A549 (cell line): ENCODE data around the gene HSPB9. TPM values are rescaled to one million over a fixed set of nuclear protein-coding genes. Genes with fewer than 3 reads are reported as not detected.

ENCODE experiments used
- ATAC-seq, 2 experiments: fragments of 200-7000 bp in 1 of 2; fragments of >200 bp in 1 of 2; cut with Nextera tagmentation in 1 of 2; cut with Tn5 transposase in 1 of 2; 3 replicates each; pipeline versions ENCODE4 v1.8.0 to v1.9.1; 2018 to 2020; ENCODE audit warnings: mild to moderate bottlenecking in 1 of 2, moderate library complexity in 1 of 2
- CTCF ChIA-PET: fragments of 300-600 bp; sonication (Branson Sonifier 250); formaldehyde crosslinking; extraction: SDS; loops from one replicate; lab custom pipeline; 2021; ENCODE audit warnings: antibody characterized with exemption, inconsistent platforms; lab: Yijun Ruan, JAX
- POLR2A ChIA-PET: fragments of 350-600 bp; formaldehyde crosslinking; extraction: SDS; loops from one replicate; lab custom pipeline; 2021; ENCODE audit warnings: antibody characterized with exemption, inconsistent platforms; lab: Yijun Ruan, JAX
- DNase-seq, 2 experiments: peaks; one replicate each; pipeline versions ENCODE4 v3.0.0 to v3.0.0-alpha.2; 2011 to 2016; ENCODE audit warnings: low read depth in 1 of 2, low spot score in 1 of 2
- FAIRE-seq: peaks from 2 replicates; lab custom pipeline; 2011; peaks lifted over from hg19 to GRCh38; lab: Jason Lieb, UNC
- H3K27ac ChIP-seq, 2 experiments: fragments of >200 bp; sonication (Bioruptor Twin); formaldehyde crosslinking; 3 replicates each; pipeline ENCODE4 v1.5.1; 2016 to 2017
- H3K4me1 ChIP-seq: fragments of >200 bp; sonication (Bioruptor Twin); formaldehyde crosslinking; 3 replicates; pipeline ENCODE4 v1.6.1; 2016
- H3K4me2 ChIP-seq: fragments of >200 bp; sonication (Bioruptor Twin); formaldehyde crosslinking; 3 replicates; pipeline ENCODE4 v1.6.1; 2016
- H3K4me3 ChIP-seq: fragments of >200 bp; sonication (Bioruptor Twin); formaldehyde crosslinking; 3 replicates; pipeline ENCODE4 v1.5.1; 2016
- H3K9me3 ChIP-seq: fragments of >200 bp; sonication (Bioruptor Twin); formaldehyde crosslinking; 3 replicates; pipeline ENCODE4 v1.6.1; 2016
- BCL3 ChIP-seq: fragments of >200 bp; sonication (Bioruptor Twin); formaldehyde crosslinking; IDR thresholded peaks from 3 replicates; pipeline ENCODE4 v1.6.1; 2016
- BHLHE40 ChIP-seq: IDR thresholded peaks from 2 replicates; pipeline ENCODE4 v1.6.1; 2012; ENCODE audit warnings: low read depth, low read length, inconsistent platforms
- CBX2 ChIP-seq: fragments of 200-600 bp; sonication (generic); IDR thresholded peaks from 2 replicates; pipeline ENCODE4 v1.6.1; 2016; ENCODE audit warnings: low read depth, mild to moderate bottlenecking, borderline replicate concordance
- CEBPB ChIP-seq, 2 experiments: fragments of >200 bp in 1 of 2; sonication (Bioruptor Twin) in 1 of 2; formaldehyde crosslinking in 1 of 2; IDR thresholded peaks; 2 replicates each; pipeline ENCODE4 v1.6.1; 2012 to 2016
- CHD2 ChIP-seq: fragments of 150-350 bp; IDR thresholded peaks from 2 replicates; pipeline ENCODE4 v1.6.1; 2014; ENCODE audit warnings: low read length; ENCODE audit not compliant: partially characterized antibody
- EHF ChIP-seq: fragments of 250-450 bp; sonication (Bioruptor Pico); IDR thresholded peaks from 2 replicates; pipeline ENCODE4 v1.5.0; 2020; ENCODE audit warnings: mild to moderate bottlenecking
- EHMT2 ChIP-seq: fragments of 200-600 bp; sonication (generic); IDR thresholded peaks from 2 replicates; pipeline ENCODE4 v1.6.1; 2016; ENCODE audit warnings: antibody characterized with exemption, low read depth, mild to moderate bottlenecking, moderate library complexity
- ELK1 ChIP-seq: fragments of 150-350 bp; IDR thresholded peaks from 2 replicates; pipeline ENCODE4 v1.6.1; 2014; ENCODE audit warnings: low read depth, mild to moderate bottlenecking, low read length
- FOSB ChIP-seq: fragments of 250-450 bp; sonication (Bioruptor Pico); IDR thresholded peaks from 2 replicates; pipeline ENCODE4 v1.5.0; 2020; ENCODE audit warnings: mild to moderate bottlenecking, moderate library complexity
- GATA3 ChIP-seq: IDR thresholded peaks from 2 replicates; pipeline ENCODE4 v1.6.1; 2012; ENCODE audit warnings: borderline replicate concordance
- HMGXB4 ChIP-seq: fragments of 250-450 bp; sonication (Bioruptor Pico); IDR thresholded peaks from 2 replicates; pipeline ENCODE4 v1.5.0; 2021; ENCODE audit warnings: mild to moderate bottlenecking, moderate library complexity, borderline replicate concordance
- HOXA7 ChIP-seq: fragments of 250-450 bp; sonication (Bioruptor Pico); IDR thresholded peaks from 2 replicates; pipeline ENCODE4 v1.5.0; 2020; ENCODE audit warnings: mild to moderate bottlenecking, moderate library complexity
- HOXB13 ChIP-seq: fragments of 250-450 bp; sonication (Bioruptor Pico); IDR thresholded peaks from 2 replicates; pipeline ENCODE4 v1.5.0; 2020; ENCODE audit warnings: low read depth, mild to moderate bottlenecking, moderate library complexity
- HOXB5 ChIP-seq: fragments of 250-450 bp; sonication (Bioruptor Pico); IDR thresholded peaks from 2 replicates; pipeline ENCODE4 v1.5.0; 2020; ENCODE audit warnings: mild to moderate bottlenecking, moderate library complexity
- KDM1A ChIP-seq: fragments of 200-600 bp; sonication (generic); IDR thresholded peaks from 2 replicates; pipeline ENCODE4 v1.6.1; 2016; ENCODE audit warnings: low read depth, mild to moderate bottlenecking
- KDM5A ChIP-seq: fragments of 200-600 bp; sonication (generic); IDR thresholded peaks from 2 replicates; pipeline ENCODE4 v1.6.1; 2016; ENCODE audit warnings: antibody characterized with exemption, mild to moderate bottlenecking
- MAFK ChIP-seq: fragments of 450-650 bp; IDR thresholded peaks from 2 replicates; pipeline ENCODE4 v1.6.1; 2014; ENCODE audit not compliant: partially characterized antibody
- MAX ChIP-seq: IDR thresholded peaks from 2 replicates; pipeline ENCODE4 v1.6.1; 2012
- MAZ ChIP-seq: fragments of 150-350 bp; IDR thresholded peaks from 2 replicates; pipeline ENCODE4 v1.6.1; 2014; ENCODE audit warnings: antibody characterized with exemption, low read depth, low read length, borderline replicate concordance
- NFE2L2 ChIP-seq: fragments of 150-350 bp; conservative IDR thresholded peaks from 2 replicates; pipeline ENCODE4 v1.6.1; 2014; ENCODE audit warnings: low read length
- NR3C1 ChIP-seq: fragments of >200 bp; sonication (Bioruptor Twin); formaldehyde crosslinking; IDR thresholded peaks from 3 replicates; pipeline ENCODE4 v1.6.1; 2017
- POLR2A ChIP-seq: IDR thresholded peaks from 2 replicates; pipeline ENCODE4 v1.6.1; 2012; ENCODE audit warnings: mild to moderate bottlenecking, low read length
- REST ChIP-seq: fragments of 200-600 bp; sonication (generic); IDR thresholded peaks from 2 replicates; pipeline ENCODE4 v1.6.1; 2016; ENCODE audit warnings: antibody characterized with exemption, mild to moderate bottlenecking, moderate library complexity
- TFCP2L1 ChIP-seq: fragments of 250-450 bp; sonication (Bioruptor Pico); IDR thresholded peaks from 2 replicates; pipeline ENCODE4 v1.5.0; 2021; ENCODE audit warnings: mild to moderate bottlenecking
- USF2 ChIP-seq: fragments of 450-650 bp; IDR thresholded peaks from 2 replicates; pipeline ENCODE4 v1.6.1; 2014; ENCODE audit warnings: antibody characterized with exemption
- ZSCAN20 ChIP-seq: fragments of 250-450 bp; sonication (Bioruptor Pico); IDR thresholded peaks from 2 replicates; pipeline ENCODE4 v1.8.0; 2022; ENCODE audit warnings: mild to moderate bottlenecking, moderate library complexity
- whole genome bisulfite sequencing: methylation state at CpG from one replicate; pipeline ENCODE4 v1.1.6; 2017; ENCODE audit errors: missing lambda C conversion rate; 5-methylcytosine and 5-hydroxymethylcytosine counted together
- polyA plus RNA-seq, 4 experiments: library from polyadenylated mRNA; depleted of rRNA in 3 of 4; stranded (reverse); fragments of >200 nt; fragmentation: RNase III in 1 of 4; extraction: RNeasy Plus Mini Kit Qiagen cat#74134 plus additional on column Dnase treatment in 1 of 4; gene quantifications; 2 replicates in 3 of 4; 3 replicates in 1 of 4; pipeline ENCODE4 v1.2.3, GENCODE V29; 2011 to 2017

The HSPB9 gene
- polyA plus RNA-seq, 2 of the 4 experiments (the other 2 are of a cell fraction) = 0.04 TPM; not detected in 1

GRCh38 chr17:42130310-42130936 is 7.8 kb downstream of the HSPB9 start:
- TF ChIP-seq CEBPB (IDR thresholded peaks at IDR 0.05) (no peak), ELK1 (no peak), BCL3 (no peak), MAZ (no peak), CHD2 (no peak), FOSB (no peak), EHMT2 (no peak), ZSCAN20 (CRISPR knock-in tag) (no peak), GATA3 (no peak), EHF (no peak), HOXB13 (CRISPR knock-in tag) (no peak), POLR2A (no peak)
- H3K4me3 ChIP-seq = no peak overlapping the region
- DNase-seq = no peak
- no peak for FAIRE-seq
- peaks cover 22% of the 10 kb centered on the region for H3K4me1 ChIP-seq
- H3K27ac ChIP-seq = no peak overlapping the region
- 94% methylated on average over 16 of the region's 16 CpGs for WGBS
- CTCF ChIA-PET = interaction anchor here (0.5 to 8.1 kb wide), 17 partner anchors 11 to 759 kb away, joined by 3 to 84 read pairs (median 3); partner anchors contain the start of genes DNAJC7, KAT2A and KCNH4
- no peaks in the 10 kb centered on the region for H3K9me3 ChIP-seq
- peak in 1 of 2 experiments; percentile 42; a peak in 2 of 6 replicates for ATAC-seq
- POLR2A ChIA-PET = no interaction called here
- no peak overlapping the region for H3K4me2 ChIP-seq

- peaks cover 31% of the 10 kb centered on the region for H3K4me1 ChIP-seq
- no peak overlapping the region for H3K4me3 ChIP-seq
- no peaks in the 10 kb centered on the region for H3K9me3 ChIP-seq
- ChIA-PET CTCF (interaction anchor here (0.7 to 8.1 kb wide), 8 partner anchors 12 to 114 kb away, joined by 3 to 84 read pairs (median 6); partner anchors contain the start of genes DNAJC7 and KAT2A), POLR2A (no interaction called here)
- no peak overlapping the region for H3K27ac ChIP-seq
- ATAC-seq = no peak
- DNase-seq = no peak
- 95% methylated on average over 4 of the region's 4 CpGs for WGBS
- no peak for FAIRE-seq
- no peak overlapping the region for H3K4me2 ChIP-seq
- TF ChIP-seq BCL3 = no peak
- TF ChIP-seq KDM1A = no peak
- no peak for TF ChIP-seq HMGXB4 (CRISPR knock-in tag)
- TF ChIP-seq KDM5A = no peak
- no peak for TF ChIP-seq USF2
- no peak for TF ChIP-seq CBX2
- no peak for TF ChIP-seq HOXB5 (CRISPR knock-in tag)
- TF ChIP-seq ELK1 = no peak
- no peak for TF ChIP-seq MAX
- no peak for TF ChIP-seq REST
- TF ChIP-seq BHLHE40 = no peak
- TF ChIP-seq NR3C1 = no peak
- TF ChIP-seq NFE2L2 = no peak
- TF ChIP-seq TFCP2L1 (CRISPR knock-in tag) = no peak
- TF ChIP-seq MAFK = no peak
- TF ChIP-seq HOXA7 = no peak
Measured at GRCh38 chr17:42131232-42131631, 8.6 kb downstream of the HSPB9 start.
